ENCODE data around the gene PTPRM. TPM values are rescaled to one million over a fixed set of nuclear protein-coding genes. Genes with fewer than 3 reads are reported as not detected.
"Not testable (repeated sequence)": the region's sequence is repeated elsewhere in the genome, so short reads cannot be mapped to it uniquely, and the experiment has no call there.

The PTPRM gene
- total and polyA plus RNA-seq, 4 donors, result 9.2 to 23.0 (median 12.7) TPM

DNA sequence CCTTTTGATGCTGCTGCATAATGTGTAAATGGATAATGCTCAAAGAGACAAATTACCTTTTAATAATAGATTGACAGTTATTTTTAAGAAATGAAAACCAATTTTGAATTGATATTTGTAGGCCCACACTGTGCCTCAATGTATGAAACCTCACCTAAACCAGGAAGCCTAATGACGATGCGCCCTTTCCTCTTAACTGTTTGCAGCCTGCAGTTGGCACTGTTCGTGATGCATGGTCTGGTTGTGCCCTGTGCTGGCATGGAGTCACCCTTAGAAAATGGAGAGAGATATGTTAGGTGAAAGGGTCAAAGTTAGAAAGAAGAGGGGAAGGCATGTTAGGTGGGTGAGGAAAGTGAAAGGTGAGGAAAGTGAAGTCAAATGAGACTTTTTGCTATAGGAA is 390.2 kb downstream of the PTPRM start:
- no peak for DNase-seq (ENCODE audit: low spot score)
- Histone ChIP-seq H3K4me3 (ENCODE audit: low read depth in 1 of 3, low read length in 3 of 3) (no peak overlapping the region), H3K4me1 (ENCODE audit: control insufficient read depth in 4 of 4, insufficient read depth in 4 of 4, low read length in 3 of 4) (no peaks in the 10 kb centered on the region), H3K27me3 (ENCODE audit: control insufficient read depth in 4 of 4, insufficient read depth in 4 of 4, low read length in 3 of 4) (no peaks in the 10 kb centered on the region), H3K9ac (ENCODE audit: low read depth in 1 of 2, low read length in 2 of 2) (no peak overlapping the region), H3K27ac (ENCODE audit: low read depth in 1 of 2, low read length in 2 of 2) (no peak overlapping the region), H3K9me3 (ENCODE audit: control insufficient read depth in 4 of 4, low read length in 3 of 4) (no peaks in the 10 kb centered on the region), H3K36me3 (ENCODE audit: control insufficient read depth in 4 of 4, insufficient read depth in 3 of 4, low read depth in 1 of 4, low read length in 3 of 4) (no peaks in the 10 kb centered on the region)
- TF ChIP-seq, protein P1, sequence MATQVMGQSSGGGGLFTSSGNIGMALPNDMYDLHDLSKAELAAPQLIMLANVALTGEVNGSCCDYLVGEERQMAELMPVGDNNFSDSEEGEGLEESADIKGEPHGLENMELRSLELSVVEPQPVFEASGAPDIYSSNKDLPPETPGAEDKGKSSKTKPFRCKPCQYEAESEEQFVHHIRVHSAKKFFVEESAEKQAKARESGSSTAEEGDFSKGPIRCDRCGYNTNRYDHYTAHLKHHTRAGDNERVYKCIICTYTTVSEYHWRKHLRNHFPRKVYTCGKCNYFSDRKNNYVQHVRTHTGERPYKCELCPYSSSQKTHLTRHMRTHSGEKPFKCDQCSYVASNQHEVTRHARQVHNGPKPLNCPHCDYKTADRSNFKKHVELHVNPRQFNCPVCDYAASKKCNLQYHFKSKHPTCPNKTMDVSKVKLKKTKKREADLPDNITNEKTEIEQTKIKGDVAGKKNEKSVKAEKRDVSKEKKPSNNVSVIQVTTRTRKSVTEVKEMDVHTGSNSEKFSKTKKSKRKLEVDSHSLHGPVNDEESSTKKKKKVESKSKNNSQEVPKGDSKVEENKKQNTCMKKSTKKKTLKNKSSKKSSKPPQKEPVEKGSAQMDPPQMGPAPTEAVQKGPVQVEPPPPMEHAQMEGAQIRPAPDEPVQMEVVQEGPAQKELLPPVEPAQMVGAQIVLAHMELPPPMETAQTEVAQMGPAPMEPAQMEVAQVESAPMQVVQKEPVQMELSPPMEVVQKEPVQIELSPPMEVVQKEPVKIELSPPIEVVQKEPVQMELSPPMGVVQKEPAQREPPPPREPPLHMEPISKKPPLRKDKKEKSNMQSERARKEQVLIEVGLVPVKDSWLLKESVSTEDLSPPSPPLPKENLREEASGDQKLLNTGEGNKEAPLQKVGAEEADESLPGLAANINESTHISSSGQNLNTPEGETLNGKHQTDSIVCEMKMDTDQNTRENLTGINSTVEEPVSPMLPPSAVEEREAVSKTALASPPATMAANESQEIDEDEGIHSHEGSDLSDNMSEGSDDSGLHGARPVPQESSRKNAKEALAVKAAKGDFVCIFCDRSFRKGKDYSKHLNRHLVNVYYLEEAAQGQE (IDR thresholded peaks at IDR 0.05), result no peak
- no peak for TF ChIP-seq HNF4G (IDR thresholded peaks at IDR 0.05)
- TF ChIP-seq RAD21 (IDR thresholded peaks at IDR 0.05), result no peak
- TF ChIP-seq, protein P2, sequence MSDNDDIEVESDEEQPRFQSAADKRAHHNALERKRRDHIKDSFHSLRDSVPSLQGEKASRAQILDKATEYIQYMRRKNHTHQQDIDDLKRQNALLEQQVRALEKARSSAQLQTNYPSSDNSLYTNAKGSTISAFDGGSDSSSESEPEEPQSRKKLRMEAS (IDR thresholded peaks at IDR 0.05), result no peak
- no peak for TF ChIP-seq EGR1 (IDR thresholded peaks at IDR 0.05; ENCODE audit: low read depth in 2 of 2)
- WGBS, result 92% methylated on average over 3 of the region's 3 CpGs

DNA sequence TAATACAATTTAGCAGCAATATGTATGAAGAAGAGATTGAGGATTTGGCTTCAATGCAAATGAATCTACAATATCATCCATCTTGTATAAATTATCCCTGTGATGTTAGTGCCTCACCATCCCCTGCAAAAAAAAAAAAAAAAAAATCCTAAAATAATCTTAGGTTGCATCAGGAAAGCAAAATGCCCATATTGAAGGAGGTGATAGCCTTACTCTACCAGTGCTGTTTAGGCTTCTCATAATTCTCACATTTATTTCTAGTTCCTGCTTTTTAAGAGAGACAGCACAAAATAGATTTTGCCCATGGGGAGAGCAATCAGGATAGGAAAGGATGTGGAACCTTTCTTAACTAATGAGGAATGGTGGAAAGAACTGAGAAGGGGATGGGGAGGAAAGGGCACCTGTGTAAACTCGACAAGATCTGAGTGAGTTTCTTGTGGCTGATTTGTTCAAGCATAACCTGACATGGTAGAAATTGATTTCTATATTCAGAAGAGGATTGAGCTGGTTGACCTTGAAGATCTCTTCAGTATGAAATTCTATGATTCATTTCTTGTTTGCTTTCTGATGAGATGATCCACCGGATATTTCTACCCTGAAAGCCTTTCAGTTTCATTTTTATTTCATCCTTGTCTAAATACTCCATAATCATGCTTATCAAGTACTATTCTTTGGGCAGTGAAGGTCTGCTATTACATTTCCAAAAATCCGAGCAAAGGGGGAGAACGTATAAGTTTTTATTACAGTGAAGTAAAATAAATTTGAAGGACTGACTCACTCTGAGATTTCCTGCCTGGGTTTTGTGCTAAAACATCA is 391.2 kb downstream of the PTPRM start:
- H3K27me3 ChIP-seq (ENCODE audit: control insufficient read depth in 4 of 4, insufficient read depth in 4 of 4, low read length in 3 of 4), result no peaks in the 10 kb centered on the region
- no peak for DNase-seq (ENCODE audit: low spot score)
- H3K4me1 ChIP-seq (ENCODE audit: control insufficient read depth in 4 of 4, insufficient read depth in 4 of 4, low read length in 3 of 4), result no peaks in the 10 kb centered on the region
- H3K9ac ChIP-seq (ENCODE audit: low read depth in 1 of 2, low read length in 2 of 2), result no peak overlapping the region
- H3K36me3 ChIP-seq (ENCODE audit: control insufficient read depth in 4 of 4, insufficient read depth in 3 of 4, low read depth in 1 of 4, low read length in 3 of 4), result no peaks in the 10 kb centered on the region
- WGBS, result 71% methylated on average over 4 of the region's 4 CpGs
- H3K27ac ChIP-seq (ENCODE audit: low read depth in 1 of 2, low read length in 2 of 2), result no peak overlapping the region
- no peak overlapping the region for H3K4me3 ChIP-seq (ENCODE audit: low read depth in 1 of 3, low read length in 3 of 3)
- H3K9me3 ChIP-seq (ENCODE audit: control insufficient read depth in 4 of 4, low read length in 3 of 4), result no peaks in the 10 kb centered on the region
- TF ChIP-seq, protein P3, sequence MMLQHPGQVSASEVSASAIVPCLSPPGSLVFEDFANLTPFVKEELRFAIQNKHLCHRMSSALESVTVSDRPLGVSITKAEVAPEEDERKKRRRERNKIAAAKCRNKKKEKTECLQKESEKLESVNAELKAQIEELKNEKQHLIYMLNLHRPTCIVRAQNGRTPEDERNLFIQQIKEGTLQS (IDR thresholded peaks at IDR 0.05), result no peak
- TF ChIP-seq JUND (IDR thresholded peaks at IDR 0.05), result no peak

DNA sequence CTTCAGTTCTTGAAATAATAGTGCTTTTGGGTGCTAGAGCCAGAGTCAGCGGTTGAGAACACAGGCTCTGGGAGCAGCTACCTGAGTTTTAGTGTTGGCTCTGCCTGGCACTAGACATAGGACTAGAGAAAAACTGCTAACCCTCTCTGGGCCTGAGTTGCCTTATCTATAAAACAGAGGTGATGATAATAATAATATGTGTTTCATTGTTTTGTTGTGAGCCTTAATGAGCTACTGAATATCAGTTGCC is 391.7 kb downstream of the PTPRM start:
- 83% methylated on average over 1 of the region's 1 CpG for WGBS
- DNase-seq (ENCODE audit: low spot score), result no peak
- H3K4me1 ChIP-seq (ENCODE audit: control insufficient read depth in 4 of 4, insufficient read depth in 4 of 4, low read length in 3 of 4), result no peaks in the 10 kb centered on the region
- no peaks in the 10 kb centered on the region for H3K27me3 ChIP-seq (ENCODE audit: control insufficient read depth in 4 of 4, insufficient read depth in 4 of 4, low read length in 3 of 4)
- H3K9ac ChIP-seq (ENCODE audit: low read depth in 1 of 2, low read length in 2 of 2), result no peak overlapping the region
- TF ChIP-seq FOXA1 (IDR thresholded peaks at IDR 0.05), result no peak
- no peak for TF ChIP-seq RXRA (IDR thresholded peaks at IDR 0.05)
- H3K36me3 ChIP-seq (ENCODE audit: control insufficient read depth in 4 of 4, insufficient read depth in 3 of 4, low read depth in 1 of 4, low read length in 3 of 4), result no peaks in the 10 kb centered on the region
- no peak overlapping the region for H3K27ac ChIP-seq (ENCODE audit: low read depth in 1 of 2, low read length in 2 of 2)
- no peaks in the 10 kb centered on the region for H3K9me3 ChIP-seq (ENCODE audit: control insufficient read depth in 4 of 4, low read length in 3 of 4)
- H3K4me3 ChIP-seq (ENCODE audit: low read depth in 1 of 3, low read length in 3 of 3), result no peak overlapping the region

DNA sequence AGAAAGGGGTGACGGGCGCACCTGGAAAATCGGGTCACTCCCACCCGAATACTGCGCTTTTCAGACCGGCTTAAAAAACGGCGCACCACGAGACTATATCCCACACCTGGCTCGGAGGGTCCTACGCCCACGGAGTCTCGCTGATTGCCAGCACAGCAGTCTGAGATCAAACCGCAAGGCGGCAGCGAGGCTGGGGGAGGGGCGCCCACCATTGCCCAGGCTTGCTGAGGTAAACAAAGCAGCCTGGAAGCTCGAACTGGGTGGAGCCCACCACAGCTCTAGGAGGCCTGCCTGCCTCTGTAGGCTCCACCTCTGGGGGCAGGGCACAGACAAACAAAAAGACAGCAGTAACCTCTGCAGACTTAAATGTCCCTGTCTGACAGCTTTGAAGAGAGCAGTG is 399.6 kb downstream of the PTPRM start:
- not testable (repeated sequence) for H3K9ac ChIP-seq (ENCODE audit: low read depth in 1 of 2, low read length in 2 of 2); DNase-seq (ENCODE audit: low spot score); H3K4me1 ChIP-seq (ENCODE audit: control insufficient read depth in 4 of 4, insufficient read depth in 4 of 4, low read length in 3 of 4); H3K36me3 ChIP-seq (ENCODE audit: control insufficient read depth in 4 of 4, insufficient read depth in 3 of 4, low read depth in 1 of 4, low read length in 3 of 4); H3K4me3 ChIP-seq (ENCODE audit: low read depth in 1 of 3, low read length in 3 of 3); H3K27me3 ChIP-seq (ENCODE audit: control insufficient read depth in 4 of 4, insufficient read depth in 4 of 4, low read length in 3 of 4); H3K27ac ChIP-seq (ENCODE audit: low read depth in 1 of 2, low read length in 2 of 2); H3K9me3 ChIP-seq (ENCODE audit: control insufficient read depth in 4 of 4, low read length in 3 of 4)
- WGBS, result 88% methylated on average over 8 of the region's 18 CpGs
